HepG2 (cell line): Measurements from ENCODE around the gene VAMP8. TPM values are rescaled to one million over a fixed set of nuclear protein-coding genes. Genes with fewer than 3 reads are reported as not detected.

ENCODE experiments used
- ATF7 ChIP-seq, 2 experiments: fragments of 450-650 bp in 1 of 2; sonication (generic) in 1 of 2; formaldehyde crosslinking in 1 of 2; IDR thresholded peaks; 2 replicates each; pipeline versions ENCODE4 v1.4.0 to v1.6.1; 2016 to 2020; ENCODE audit warnings: antibody characterized with exemption in 1 of 2, mild to moderate bottlenecking in 1 of 2, missing genetic modification reagents in 1 of 2
- CEBPB ChIP-seq: IDR thresholded peaks from 2 replicates; pipeline ENCODE4 v1.6.1; 2011; ENCODE audit warnings: low read depth, low read length, improper control_type of control experiment, borderline replicate concordance
- EHMT2 ChIP-seq: fragments of 200-600 bp; sonication (generic); IDR thresholded peaks from 2 replicates; pipeline ENCODE4 v1.7.0; 2017; ENCODE audit warnings: antibody characterized with exemption, low read depth, low read length, borderline replicate concordance
- JUND ChIP-seq: sonication (generic); formaldehyde crosslinking; IDR thresholded peaks from 2 replicates; pipeline ENCODE4 v1.8.0; 2022; ENCODE audit warnings: mild to moderate bottlenecking, missing genetic modification reagents
- RARA ChIP-seq: IDR thresholded peaks from 2 replicates; pipeline ENCODE4 v1.6.1; 2016; ENCODE audit warnings: missing genetic modification reagents, missing compliant biosample characterization
- ZNF136 ChIP-seq: sonication (generic); formaldehyde crosslinking; IDR thresholded peaks from 2 replicates; pipeline ENCODE4 v1.8.1; 2022; ENCODE audit warnings: low read depth, mild to moderate bottlenecking, moderate library complexity, missing genetic modification reagents
- ZNF234 ChIP-seq: sonication (generic); formaldehyde crosslinking; conservative IDR thresholded peaks from 2 replicates; pipeline ENCODE4 v1.5.1; 2020; ENCODE audit warnings: mild to moderate bottlenecking, missing genetic modification reagents
- ZNF782 ChIP-seq: sonication (generic); formaldehyde crosslinking; IDR thresholded peaks from 2 replicates; pipeline ENCODE4 v1.4.0; 2020; ENCODE audit warnings: missing genetic modification reagents, mild to moderate bottlenecking, borderline replicate concordance
- polyA plus RNA-seq, 8 experiments: library from polyadenylated mRNA; depleted of rRNA in 3 of 8; stranded (reverse) in 7 of 8; unstranded in 1 of 8; fragments of >200 nt; fragmentation: Illumina TruSeq in 4 of 8; extraction: Trizol in 4 of 8; gene quantifications; 2 replicates each; pipeline versions ENCODE4 v1.2.1 to v1.2.3, GENCODE V29; 2011 to 2016; ENCODE audit warnings: low read depth in 4 of 8, missing spikeins in 1 of 8, mixed read lengths in 1 of 8; ENCODE audit not compliant: insufficient read depth in 1 of 8
- total RNA-seq, 5 experiments: library from RNA; depleted of rRNA; stranded (reverse); fragments of >200 nt; fragmentation: Illumina TruSeq; extraction: Trizol; gene quantifications; 2 replicates each; pipeline ENCODE4 v1.2.3, GENCODE V29; 2016; ENCODE audit warnings: low read depth in 1 of 5
- TF ChIP-seq, protein P1 (sequence below), 2 experiments: fragments of 450-650 bp in 1 of 2; sonication (generic) in 1 of 2; formaldehyde crosslinking in 1 of 2; IDR thresholded peaks; 2 replicates each; pipeline versions ENCODE4 v1.6.1 to v1.8.0; 2016 to 2022; ENCODE audit warnings: antibody characterized with exemption in 1 of 2, mild to moderate bottlenecking in 1 of 2, missing genetic modification reagents in 1 of 2
- TF ChIP-seq, protein P2 (sequence below), 2 experiments: fragments of 450-650 bp in 1 of 2; sonication (generic) in 1 of 2; formaldehyde crosslinking; IDR thresholded peaks; 2 replicates each; pipeline versions ENCODE4 v1.5.0 to v1.8.0; 2020 to 2022; ENCODE audit warnings: mild to moderate bottlenecking in 1 of 2, missing genetic modification reagents in 1 of 2

Gene VAMP8
- total and polyA plus RNA-seq, 2 of the 13 experiments (the other 11 are each of a cell fraction or from before 2014, with no cell fraction given): 83.3 to 157 TPM

DNA sequence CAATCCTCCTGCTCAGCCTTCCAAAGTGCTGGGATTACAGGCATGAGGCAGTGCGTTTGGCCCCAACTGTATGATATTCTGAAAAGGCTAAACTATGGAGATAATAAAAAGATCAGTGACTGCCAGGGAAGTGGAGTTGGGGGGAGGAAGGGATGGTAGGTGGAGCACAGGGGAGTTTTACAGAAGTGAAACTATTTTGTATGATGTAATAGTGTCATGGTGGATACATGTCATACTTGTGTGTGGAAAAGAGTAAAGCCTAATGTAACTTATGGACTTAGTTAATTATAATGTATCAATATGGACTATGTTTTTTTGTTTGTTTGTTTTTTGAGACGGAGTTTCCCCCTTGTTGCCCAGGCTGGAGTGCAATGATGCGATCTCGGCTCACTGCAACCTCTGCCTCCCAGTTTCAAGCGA is 13.2 kb upstream of the VAMP8 start (continued):
- TF ChIP-seq, protein P1, sequence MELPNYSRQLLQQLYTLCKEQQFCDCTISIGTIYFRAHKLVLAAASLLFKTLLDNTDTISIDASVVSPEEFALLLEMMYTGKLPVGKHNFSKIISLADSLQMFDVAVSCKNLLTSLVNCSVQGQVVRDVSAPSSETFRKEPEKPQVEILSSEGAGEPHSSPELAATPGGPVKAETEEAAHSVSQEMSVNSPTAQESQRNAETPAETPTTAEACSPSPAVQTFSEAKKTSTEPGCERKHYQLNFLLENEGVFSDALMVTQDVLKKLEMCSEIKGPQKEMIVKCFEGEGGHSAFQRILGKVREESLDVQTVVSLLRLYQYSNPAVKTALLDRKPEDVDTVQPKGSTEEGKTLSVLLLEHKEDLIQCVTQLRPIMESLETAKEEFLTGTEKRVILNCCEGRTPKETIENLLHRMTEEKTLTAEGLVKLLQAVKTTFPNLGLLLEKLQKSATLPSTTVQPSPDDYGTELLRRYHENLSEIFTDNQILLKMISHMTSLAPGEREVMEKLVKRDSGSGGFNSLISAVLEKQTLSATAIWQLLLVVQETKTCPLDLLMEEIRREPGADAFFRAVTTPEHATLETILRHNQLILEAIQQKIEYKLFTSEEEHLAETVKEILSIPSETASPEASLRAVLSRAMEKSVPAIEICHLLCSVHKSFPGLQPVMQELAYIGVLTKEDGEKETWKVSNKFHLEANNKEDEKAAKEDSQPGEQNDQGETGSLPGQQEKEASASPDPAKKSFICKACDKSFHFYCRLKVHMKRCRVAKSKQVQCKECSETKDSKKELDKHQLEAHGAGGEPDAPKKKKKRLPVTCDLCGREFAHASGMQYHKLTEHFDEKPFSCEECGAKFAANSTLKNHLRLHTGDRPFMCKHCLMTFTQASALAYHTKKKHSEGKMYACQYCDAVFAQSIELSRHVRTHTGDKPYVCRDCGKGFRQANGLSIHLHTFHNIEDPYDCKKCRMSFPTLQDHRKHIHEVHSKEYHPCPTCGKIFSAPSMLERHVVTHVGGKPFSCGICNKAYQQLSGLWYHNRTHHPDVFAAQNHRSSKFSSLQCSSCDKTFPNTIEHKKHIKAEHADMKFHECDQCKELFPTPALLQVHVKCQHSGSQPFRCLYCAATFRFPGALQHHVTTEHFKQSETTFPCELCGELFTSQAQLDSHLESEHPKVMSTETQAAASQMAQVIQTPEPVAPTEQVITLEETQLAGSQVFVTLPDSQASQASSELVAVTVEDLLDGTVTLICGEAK (IDR thresholded peaks at IDR 0.05): no peak
- TF ChIP-seq, protein P1 (CRISPR knock-in tag; IDR thresholded peaks at IDR 0.05): no peak
- TF ChIP-seq, protein P2, sequence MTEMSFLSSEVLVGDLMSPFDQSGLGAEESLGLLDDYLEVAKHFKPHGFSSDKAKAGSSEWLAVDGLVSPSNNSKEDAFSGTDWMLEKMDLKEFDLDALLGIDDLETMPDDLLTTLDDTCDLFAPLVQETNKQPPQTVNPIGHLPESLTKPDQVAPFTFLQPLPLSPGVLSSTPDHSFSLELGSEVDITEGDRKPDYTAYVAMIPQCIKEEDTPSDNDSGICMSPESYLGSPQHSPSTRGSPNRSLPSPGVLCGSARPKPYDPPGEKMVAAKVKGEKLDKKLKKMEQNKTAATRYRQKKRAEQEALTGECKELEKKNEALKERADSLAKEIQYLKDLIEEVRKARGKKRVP (CRISPR knock-in tag; IDR thresholded peaks at IDR 0.05): peak in 1 of 2 experiments; percentile 69; a peak in 1 of 4 replicates
- TF ChIP-seq CEBPB (peak; percentile 38; the same call in 1 of the 2 replicates), ZNF782 (CRISPR knock-in tag) (no peak), JUND (CRISPR knock-in tag) (no peak), EHMT2 (no peak), ZNF234 (CRISPR knock-in tag) (no peak), RARA (no peak), ZNF136 (CRISPR knock-in tag) (no peak), ATF7 (IDR thresholded peaks at IDR 0.05) (peak; percentile 59), ATF7 (CRISPR knock-in tag; IDR thresholded peaks at IDR 0.05) (no peak)
- TF ChIP-seq, all 625 proteins: peak for 4
